Epidermal melanocyte (primary cell): ENCODE data around the gene CIT.
A peak's percentile ranks its signal among the peaks of the same experiment; 100 is the strongest.
"Not testable (repeated sequence)": the region's sequence is repeated elsewhere in the genome, so short reads cannot be mapped to it uniquely, and the experiment has no call there.

Source experiments
- DNase-seq: peaks from one replicate; pipeline ENCODE4 v3.0.0; 2011; ENCODE audit warnings: low spot score; ENCODE audit not compliant: insufficient read length

The CIT gene

GRCh38 chr12:119744900-119745606, 132.1 kb downstream of the CIT start:
- no peak for DNase-seq

GRCh38 chr12:119742700-119743099, 134.4 kb downstream of the CIT start:
- DNase-seq, result no peak

- no peak for DNase-seq
These were observed 136.3 kb downstream of the CIT start for GRCh38 chr12:119740830-119741229.

- no peak for DNase-seq
These were observed 142.0 kb downstream of the CIT start for GRCh38 chr12:119735079-119735478.

- DNase-seq, result no peak
These were observed 146.7 kb downstream of the CIT start for GRCh38 chr12:119730381-119730780.

GRCh38 chr12:119729871-119730270, 147.2 kb downstream of the CIT start:
- no peak for DNase-seq

GRCh38 chr12:119728444-119728745, 148.7 kb downstream of the CIT start:
- no peak for DNase-seq

- DNase-seq, result no peak
These were observed 149.3 kb downstream of the CIT start for GRCh38 chr12:119727600-119728443.

GRCh38 chr12:119725523-119725922, 151.6 kb downstream of the CIT start:
- DNase-seq, result no peak

- DNase-seq, result no peak
These were observed 155.8 kb downstream of the CIT start for GRCh38 chr12:119721306-119721705.

GRCh38 chr12:119720349-119720748, 156.8 kb downstream of the CIT start:
- no peak for DNase-seq

- no peak for DNase-seq
These were observed 159.0 kb downstream of the CIT start for GRCh38 chr12:119718141-119718540.

- no peak for DNase-seq
These were observed 161.9 kb downstream of the CIT start for GRCh38 chr12:119715268-119715620.

- no peak for DNase-seq
These were observed 162.4 kb downstream of the CIT start for GRCh38 chr12:119714614-119715267.

- no peak for DNase-seq
These were observed 163.5 kb downstream of the CIT start for GRCh38 chr12:119713551-119714031.

GRCh38 chr12:119712721-119713120, 164.4 kb downstream of the CIT start:
- DNase-seq, result no peak

- DNase-seq, result no peak
These were observed 165.4 kb downstream of the CIT start for GRCh38 chr12:119711693-119712092.

GRCh38 chr12:119710965-119711551, 166.1 kb downstream of the CIT start:
- no peak for DNase-seq

GRCh38 chr12:119710374-119710964, 166.7 kb downstream of the CIT start:
- no peak for DNase-seq

GRCh38 chr12:119706427-119706826, 170.7 kb downstream of the CIT start:
- DNase-seq, result not testable (repeated sequence)

GRCh38 chr12:119705182-119705581, 171.9 kb downstream of the CIT start:
- peak; percentile 29 for DNase-seq
